Fibroblast of villous mesenchyme (primary cell): ENCODE results near the gene EARS2. TPM values are rescaled to one million over a fixed set of nuclear protein-coding genes. Genes with fewer than 3 reads are reported as not detected.

ENCODE experiments used
- DNase-seq: peaks from one replicate; pipeline ENCODE4 v3.0.0-alpha.2; 2010; ENCODE audit warnings: low read depth
- H3K4me3 ChIP-seq: 2 replicates; pipeline ENCODE4 v1.5.1; 2011; ENCODE audit warnings: low read depth, mild to moderate bottlenecking, low read length
- total RNA-seq: library from RNA; depleted of rRNA; stranded (reverse); fragments of >200 nt; gene quantifications from 2 replicates; pipeline ENCODE4 v1.2.3, GENCODE V29; 2012
- TF ChIP-seq, protein P1 (sequence below): IDR thresholded peaks from 2 replicates; pipeline ENCODE4 v1.5.1; 2012; ENCODE audit warnings: low read depth, mild to moderate bottlenecking, low read length; ENCODE audit not compliant: insufficient read depth

The EARS2 gene
- total RNA-seq, 1 donor: 36.3 TPM

DNA sequence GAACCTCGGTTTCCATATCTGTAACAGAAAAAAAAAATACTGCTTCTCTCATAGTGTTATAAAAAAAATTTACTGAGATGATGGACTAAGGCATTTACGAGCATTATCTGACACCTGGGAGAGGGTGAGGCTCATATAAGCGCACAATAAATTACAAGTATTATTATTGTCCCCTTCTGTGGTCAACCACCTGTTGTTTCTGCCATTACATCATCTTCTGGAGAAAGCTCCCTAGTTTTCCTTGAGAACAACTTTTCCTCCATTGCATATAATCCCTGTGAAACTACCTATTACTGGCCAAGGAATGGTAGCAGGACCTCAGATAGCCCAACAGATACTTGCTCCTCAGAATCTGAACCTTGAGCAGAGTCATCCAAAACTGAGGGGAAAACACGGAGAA, 35.2 kb downstream of the EARS2 start:
- TF ChIP-seq, protein P1, sequence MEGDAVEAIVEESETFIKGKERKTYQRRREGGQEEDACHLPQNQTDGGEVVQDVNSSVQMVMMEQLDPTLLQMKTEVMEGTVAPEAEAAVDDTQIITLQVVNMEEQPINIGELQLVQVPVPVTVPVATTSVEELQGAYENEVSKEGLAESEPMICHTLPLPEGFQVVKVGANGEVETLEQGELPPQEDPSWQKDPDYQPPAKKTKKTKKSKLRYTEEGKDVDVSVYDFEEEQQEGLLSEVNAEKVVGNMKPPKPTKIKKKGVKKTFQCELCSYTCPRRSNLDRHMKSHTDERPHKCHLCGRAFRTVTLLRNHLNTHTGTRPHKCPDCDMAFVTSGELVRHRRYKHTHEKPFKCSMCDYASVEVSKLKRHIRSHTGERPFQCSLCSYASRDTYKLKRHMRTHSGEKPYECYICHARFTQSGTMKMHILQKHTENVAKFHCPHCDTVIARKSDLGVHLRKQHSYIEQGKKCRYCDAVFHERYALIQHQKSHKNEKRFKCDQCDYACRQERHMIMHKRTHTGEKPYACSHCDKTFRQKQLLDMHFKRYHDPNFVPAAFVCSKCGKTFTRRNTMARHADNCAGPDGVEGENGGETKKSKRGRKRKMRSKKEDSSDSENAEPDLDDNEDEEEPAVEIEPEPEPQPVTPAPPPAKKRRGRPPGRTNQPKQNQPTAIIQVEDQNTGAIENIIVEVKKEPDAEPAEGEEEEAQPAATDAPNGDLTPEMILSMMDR: no peak
- no peak overlapping the region for H3K4me3 ChIP-seq
- no peak for DNase-seq

DNA sequence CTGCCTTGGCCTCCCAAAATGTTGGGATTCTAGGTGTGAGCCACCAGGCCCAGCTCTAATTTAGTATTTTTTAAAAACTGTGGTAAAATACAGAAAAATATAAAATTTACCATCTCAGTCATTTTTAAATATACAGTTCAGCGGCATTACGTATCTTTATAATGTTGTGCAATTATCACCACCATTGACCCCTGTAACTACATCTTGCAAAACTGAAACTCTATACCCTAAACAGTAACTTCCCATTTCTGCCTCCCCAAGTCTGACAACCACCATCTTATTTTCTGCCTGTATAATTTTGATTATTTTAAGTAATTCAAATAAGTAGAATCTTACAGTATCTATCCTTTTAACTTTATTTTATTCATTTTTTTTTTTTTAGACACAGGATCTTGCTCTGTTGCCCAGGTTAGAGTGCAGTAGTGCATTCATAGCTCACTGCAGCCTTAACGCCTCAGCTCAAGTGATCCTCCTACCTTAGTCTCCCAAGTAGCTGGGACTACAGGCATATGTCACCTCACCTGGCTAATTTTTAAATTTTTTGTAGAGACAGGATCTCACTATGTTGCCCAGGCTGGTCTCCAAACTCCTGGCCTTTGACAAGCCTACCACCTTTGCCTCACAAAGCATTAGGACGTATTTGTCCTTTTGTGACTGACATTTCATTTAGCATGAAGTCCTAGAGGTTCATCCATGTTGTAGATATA, 36.0 kb downstream of the EARS2 start:
- H3K4me3 ChIP-seq: no peak overlapping the region
- TF ChIP-seq, protein P1: no peak
- DNase-seq: no peak

DNA sequence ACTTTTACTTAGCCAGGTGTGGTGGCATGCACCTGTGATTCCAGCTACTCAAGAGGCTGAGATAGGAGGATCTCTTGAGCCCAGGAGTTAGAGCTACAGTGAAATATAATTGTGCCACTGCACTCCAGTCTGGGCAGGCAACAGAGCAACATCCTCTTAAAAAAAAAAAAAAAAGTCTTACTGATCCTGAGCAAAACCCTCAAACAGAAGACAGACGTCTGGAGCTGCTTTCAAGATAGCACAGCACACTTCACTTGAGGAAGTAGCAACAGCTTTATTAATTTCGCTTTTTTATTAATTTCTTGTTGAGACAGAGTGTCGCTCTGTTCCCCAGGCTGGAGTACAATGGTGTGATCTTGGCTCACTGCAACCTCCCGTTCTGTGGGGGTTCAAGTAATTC, 36.6 kb downstream of the EARS2 start:
- TF ChIP-seq, protein P1: no peak
- H3K4me3 ChIP-seq: no peak overlapping the region
- DNase-seq: no peak

DNA sequence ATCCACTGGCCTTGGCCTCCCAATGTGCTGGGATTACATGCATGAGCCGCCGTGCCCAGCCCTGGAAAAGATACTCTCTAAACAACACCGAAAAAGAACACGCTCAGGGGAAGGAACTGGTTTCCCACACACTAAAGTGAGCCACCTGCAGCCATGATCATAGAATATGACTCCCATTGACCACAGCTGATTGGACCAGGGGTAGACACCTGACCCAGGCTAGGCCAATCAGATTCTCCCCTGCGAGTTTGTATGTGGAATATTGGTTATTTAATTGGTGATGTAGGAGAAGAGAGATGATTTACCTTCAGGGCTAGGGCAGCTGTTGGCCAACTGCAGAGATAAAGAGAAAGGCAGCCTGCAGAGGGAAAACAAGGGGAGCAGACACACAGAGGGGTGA, 37.9 kb downstream of the EARS2 start:
- TF ChIP-seq, protein P1: no peak
- no peak overlapping the region for H3K4me3 ChIP-seq
- DNase-seq: no peak

DNA sequence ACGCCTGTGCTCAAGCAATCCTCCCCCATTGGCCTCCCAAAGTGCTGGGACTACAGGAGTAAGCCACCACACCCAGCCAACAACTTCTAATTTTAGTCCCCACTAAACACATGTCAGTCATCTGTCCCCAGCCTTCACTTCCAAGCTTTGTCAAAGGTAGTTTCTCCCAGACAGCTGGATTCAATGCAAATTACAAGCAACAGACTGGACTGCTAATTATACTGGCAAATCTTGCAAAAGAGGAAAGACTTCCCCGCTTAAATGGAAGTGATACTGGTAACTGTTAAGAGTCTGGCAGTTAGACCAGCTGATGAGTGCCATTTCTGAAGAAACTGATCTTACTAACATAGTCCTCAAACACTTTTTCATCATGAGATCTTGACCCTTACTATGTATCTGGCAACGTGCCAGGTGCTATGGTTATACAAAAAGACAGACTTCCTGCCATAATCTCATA, 38.7 kb downstream of the EARS2 start:
- H3K4me3 ChIP-seq: no peak overlapping the region
- no peak for DNase-seq
- TF ChIP-seq, protein P1: no peak

DNA sequence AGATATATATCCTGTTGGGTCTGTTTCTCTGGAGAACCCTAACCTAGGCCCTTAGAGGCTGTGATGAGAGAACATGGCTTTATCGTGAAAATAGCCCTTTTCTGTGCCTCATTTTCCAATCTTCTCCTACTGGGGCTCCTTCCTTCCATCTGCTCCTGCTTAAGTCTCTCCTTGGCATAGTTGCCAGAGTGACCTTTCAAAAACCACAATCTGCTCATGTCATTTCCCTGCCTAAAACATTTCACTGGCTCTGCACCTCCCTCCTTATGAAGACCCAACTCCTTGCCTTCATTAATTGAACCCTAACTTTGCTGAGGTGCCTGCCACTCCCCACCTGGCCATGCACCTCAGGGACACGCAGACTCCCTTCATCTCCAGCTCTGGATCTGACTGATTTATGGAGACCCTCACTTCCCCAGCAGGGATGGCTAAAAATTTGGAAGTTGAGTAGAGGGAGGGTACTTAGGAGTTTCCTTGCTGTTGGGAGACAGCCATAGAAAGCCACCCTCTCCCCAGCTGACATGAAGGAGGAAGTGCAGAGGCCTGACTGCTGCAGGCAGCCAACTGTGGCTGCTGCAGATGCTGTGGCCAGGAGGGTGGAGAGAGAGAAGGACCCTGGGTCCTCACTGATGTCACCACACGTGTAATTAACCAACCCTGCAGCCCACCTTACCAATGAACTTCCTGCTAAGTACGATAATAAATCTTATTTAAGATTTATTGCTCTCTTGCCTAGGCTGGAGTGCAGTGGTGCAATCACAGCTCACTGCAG, 40.6 kb downstream of the EARS2 start:
- no peak overlapping the region for H3K4me3 ChIP-seq

More for the DNA sequence above, 40.6 kb downstream of the EARS2 start:
- TF ChIP-seq, protein P1: no peak
- no peak for DNase-seq
